IMR-90 (cell line): ENCODE data around the gene MYLK4.

Experiments
- BHLHE40 ChIP-seq: fragments of 150-350 bp; IDR thresholded peaks from 2 replicates; pipeline ENCODE4 v1.6.1; 2016; ENCODE audit warnings: mild to moderate bottlenecking, low read depth, low read length
- CEBPB ChIP-seq: IDR thresholded peaks from 2 replicates; pipeline ENCODE4 v1.6.1; 2012; ENCODE audit warnings: low read depth, low read length, improper control_type of control experiment
- CTCF ChIP-seq: conservative IDR thresholded peaks from 2 replicates; pipeline ENCODE4 v1.5.1; 2012; ENCODE audit warnings: mild to moderate bottlenecking, low read depth, low read length, improper control_type of control experiment
- ELK1 ChIP-seq: fragments of 150-350 bp; IDR thresholded peaks from 2 replicates; pipeline ENCODE4 v1.6.1; 2016; ENCODE audit warnings: low read depth, mild to moderate bottlenecking, low read length, moderate library complexity, borderline replicate concordance
- FOS ChIP-seq: fragments of 150-350 bp; IDR thresholded peaks from 2 replicates; pipeline ENCODE4 v1.6.1; 2016; ENCODE audit warnings: low read depth, low read length
- MAFK ChIP-seq: IDR thresholded peaks from 2 replicates; pipeline ENCODE4 v1.6.1; 2012; ENCODE audit warnings: low read depth, low read length, improper control_type of control experiment
- MXI1 ChIP-seq: IDR thresholded peaks from 2 replicates; pipeline ENCODE4 v1.6.1; 2012; ENCODE audit warnings: low read depth, mild to moderate bottlenecking, low read length, moderate library complexity, borderline replicate concordance
- POLR2A ChIP-seq: IDR thresholded peaks from 2 replicates; pipeline ENCODE4 v1.6.1; 2012; ENCODE audit warnings: mild to moderate bottlenecking, low read depth, low read length
- RAD21 ChIP-seq: IDR thresholded peaks from 2 replicates; pipeline ENCODE4 v1.6.1; 2012; ENCODE audit warnings: low read length, improper control_type of control experiment
- RCOR1 ChIP-seq: IDR thresholded peaks from 2 replicates; pipeline ENCODE4 v1.6.1; 2012; ENCODE audit warnings: mild to moderate bottlenecking, low read length, improper control_type of control experiment; ENCODE audit not compliant: insufficient replicate concordance
- RFX5 ChIP-seq: IDR thresholded peaks from 2 replicates; pipeline ENCODE4 v1.8.0; 2012; ENCODE audit warnings: low read depth, mild to moderate bottlenecking, low read length, moderate library complexity
- SMC3 ChIP-seq: fragments of 150-350 bp; IDR thresholded peaks from 2 replicates; pipeline ENCODE4 v1.6.1; 2016; ENCODE audit warnings: low read depth, mild to moderate bottlenecking, antibody characterized with exemption, low read length, moderate library complexity
- USF2 ChIP-seq: fragments of 150-350 bp; IDR thresholded peaks from 2 replicates; pipeline ENCODE4 v1.6.1; 2017; ENCODE audit warnings: mild to moderate bottlenecking, antibody characterized with exemption, low read length, low read depth

GRCh38 chr6:2772840-2773239, 22.1 kb upstream of the MYLK4 start:
- no peak for TF ChIP-seq FOS
- TF ChIP-seq CTCF: no peak
- no peak for TF ChIP-seq POLR2A
- no peak for TF ChIP-seq ELK1
- TF ChIP-seq RCOR1: no peak
- TF ChIP-seq RAD21: no peak
- no peak for TF ChIP-seq MAFK
- no peak for TF ChIP-seq USF2
- no peak for TF ChIP-seq RFX5
- TF ChIP-seq CEBPB: no peak
- no peak for TF ChIP-seq BHLHE40
- TF ChIP-seq MXI1: no peak
- TF ChIP-seq SMC3: no peak
